Measurements from ENCODE around the gene CCR5.

The CCR5 gene

DNA sequence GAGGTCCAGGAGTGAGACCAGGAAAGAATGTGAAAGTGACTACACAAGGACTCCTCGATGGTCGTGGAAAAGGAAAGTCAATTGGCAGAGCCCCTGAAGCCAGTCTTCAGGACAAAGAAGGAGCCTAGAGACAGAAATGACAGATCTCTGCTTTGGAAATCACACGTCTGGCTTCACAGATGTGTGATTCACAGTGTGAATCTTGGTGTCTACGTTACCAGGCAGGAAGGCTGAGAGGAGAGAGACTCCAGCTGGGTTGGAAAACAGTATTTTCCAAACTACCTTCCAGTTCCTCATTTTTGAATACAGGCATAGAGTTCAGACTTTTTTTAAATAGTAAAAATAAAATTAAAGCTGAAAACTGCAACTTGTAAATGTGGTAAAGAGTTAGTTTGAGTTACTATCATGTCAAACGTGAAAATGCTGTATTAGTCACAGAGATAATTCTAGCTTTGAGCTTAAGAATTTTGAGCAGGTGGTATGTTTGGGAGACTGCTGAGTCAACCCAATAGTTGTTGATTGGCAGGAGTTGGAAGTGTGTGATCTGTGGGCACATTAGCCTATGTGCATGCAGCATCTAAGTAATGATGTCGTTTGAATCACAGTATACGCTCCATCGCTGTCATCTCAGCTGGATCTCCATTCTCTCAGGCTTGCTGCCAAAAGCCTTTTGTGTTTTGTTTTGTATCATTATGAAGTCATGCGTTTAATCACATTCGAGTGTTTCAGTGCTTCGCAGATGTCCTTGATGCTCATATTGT is 10.8 kb upstream of the CCR5 start:
- peak; percentile 55 for DNase-seq

GRCh38 chr3:46360907-46361306 is 9.8 kb upstream of the CCR5 start:
- no peak for DNase-seq

GRCh38 chr3:46361408-46362283 is 9.1 kb upstream of the CCR5 start:
- DNase-seq: peak; percentile 87

GRCh38 chr3:46365041-46365440 is 5.7 kb upstream of the CCR5 start:
- no peak for DNase-seq

DNA sequence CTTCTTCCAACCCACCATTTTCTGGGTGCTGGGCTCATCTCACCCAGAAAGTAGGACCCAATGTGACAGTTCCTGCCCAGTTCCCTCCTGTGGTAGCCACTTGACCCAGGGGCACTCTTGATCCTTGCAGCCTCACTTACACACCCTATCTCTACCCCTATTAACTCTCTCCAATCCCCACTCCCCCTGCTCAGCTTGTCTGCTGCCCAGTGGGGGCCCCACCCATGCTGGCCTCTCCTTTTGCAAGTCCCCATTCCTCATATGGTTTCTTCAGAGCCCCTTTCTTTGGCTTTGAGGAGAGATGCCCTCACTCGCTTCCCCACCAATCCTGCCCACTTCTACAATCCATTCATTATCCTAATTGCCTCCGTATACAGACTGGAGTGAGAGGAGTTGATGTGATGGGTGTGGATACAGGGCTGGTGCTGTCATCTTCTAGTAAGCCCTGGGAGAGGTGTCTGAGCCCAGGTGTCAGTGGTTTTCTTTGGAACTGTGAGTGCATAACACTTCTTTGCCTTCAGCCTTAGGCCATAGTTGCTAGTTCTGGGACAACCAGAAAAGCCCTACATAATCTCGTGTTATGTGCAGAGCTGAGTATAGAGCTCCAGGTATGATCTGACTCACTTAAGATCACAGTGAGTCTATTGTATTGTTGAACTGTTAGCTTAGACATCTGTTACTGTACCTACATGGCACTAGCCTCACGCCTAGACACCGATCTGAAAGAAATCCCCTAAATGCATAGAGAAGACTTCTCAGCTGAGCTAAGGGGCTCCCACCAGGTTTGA is 4.8 kb upstream of the CCR5 start:
- DNase-seq: no peak

DNA sequence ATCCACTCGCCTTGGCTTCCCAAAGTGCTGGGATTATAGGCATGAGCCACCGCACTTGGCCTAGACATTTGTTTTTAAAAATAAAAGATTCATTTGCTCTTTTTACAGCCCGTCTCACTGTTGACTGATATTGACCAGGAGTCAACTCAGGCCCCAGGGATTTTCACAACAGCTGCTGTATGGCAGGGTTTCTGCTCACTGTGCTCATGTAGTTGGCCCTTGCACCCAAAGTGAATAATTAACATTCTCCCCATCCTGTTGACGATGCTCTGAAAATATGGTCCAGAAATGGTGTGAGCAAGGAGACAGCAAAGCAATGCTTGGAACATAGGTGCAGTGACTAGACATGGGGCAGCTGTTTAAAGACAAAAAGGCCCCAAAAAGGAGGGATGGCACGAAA is 2.9 kb upstream of the CCR5 start:
- no peak for DNase-seq

GRCh38 chr3:46368569-46368968 is 2.2 kb upstream of the CCR5 start:
- DNase-seq: peak; percentile 96

DNA sequence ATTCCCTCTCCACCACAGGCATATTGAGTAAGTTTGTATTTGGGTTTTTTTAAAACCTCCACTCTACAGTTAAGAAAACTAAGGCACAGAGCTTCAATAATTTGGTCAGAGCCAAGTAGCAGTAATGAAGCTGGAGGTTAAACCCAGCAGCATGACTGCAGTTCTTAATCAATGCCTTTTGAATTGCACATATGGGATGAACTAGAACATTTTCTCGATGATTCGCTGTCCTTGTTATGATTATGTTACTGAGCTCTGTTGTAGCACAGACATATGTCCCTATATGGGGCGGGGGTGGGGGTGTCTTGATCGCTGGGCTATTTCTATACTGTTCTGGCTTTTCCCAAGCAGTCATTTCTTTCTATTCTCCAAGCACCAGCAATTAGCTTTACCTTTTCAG is 1.6 kb upstream of the CCR5 start:
- DNase-seq: peak; percentile 54

DNA sequence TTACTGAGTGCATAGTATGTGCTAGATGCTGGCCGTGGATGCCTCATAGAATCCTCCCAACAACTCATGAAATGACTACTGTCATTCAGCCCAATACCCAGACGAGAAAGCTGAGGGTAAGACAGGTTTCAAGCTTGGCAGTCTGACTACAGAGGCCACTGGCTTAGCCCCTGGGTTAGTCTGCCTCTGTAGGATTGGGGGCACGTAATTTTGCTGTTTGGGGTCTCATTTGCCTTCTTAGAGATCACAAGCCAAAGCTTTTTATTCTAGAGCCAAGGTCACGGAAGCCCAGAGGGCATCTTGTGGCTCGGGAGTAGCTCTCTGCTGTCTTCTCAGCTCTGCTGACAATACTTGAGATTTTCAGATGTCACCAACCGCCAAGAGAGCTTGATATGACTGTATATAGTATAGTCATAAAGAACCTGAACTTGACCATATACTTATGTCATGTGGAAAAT is 1.0 kb upstream of the CCR5 start:
- peak; percentile 55 for DNase-seq

GRCh38 chr3:46371519-46372340 is 984 bp downstream of the CCR5 start:
- peak; percentile 37 for DNase-seq

GRCh38 chr3:46372492-46373359 is 2.0 kb downstream of the CCR5 start:
- peak; percentile 68 for DNase-seq

- DNase-seq: no peak
These were observed 4.0 kb downstream of the CCR5 start for GRCh38 chr3:46374755-46375154.

DNA sequence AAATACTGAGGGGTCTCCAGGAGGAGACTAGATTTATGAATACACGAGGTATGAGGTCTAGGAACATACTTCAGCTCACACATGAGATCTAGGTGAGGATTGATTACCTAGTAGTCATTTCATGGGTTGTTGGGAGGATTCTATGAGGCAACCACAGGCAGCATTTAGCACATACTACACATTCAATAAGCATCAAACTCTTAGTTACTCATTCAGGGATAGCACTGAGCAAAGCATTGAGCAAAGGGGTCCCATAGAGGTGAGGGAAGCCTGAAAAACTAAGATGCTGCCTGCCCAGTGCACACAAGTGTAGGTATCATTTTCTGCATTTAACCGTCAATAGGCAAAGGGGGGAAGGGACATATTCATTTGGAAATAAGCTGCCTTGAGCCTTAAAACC is 4.5 kb downstream of the CCR5 start:
- no peak for DNase-seq

- DNase-seq: no peak
These were observed 5.1 kb downstream of the CCR5 start for GRCh38 chr3:46375814-46376213.

- DNase-seq: peak; percentile 68
These were observed 7.7 kb downstream of the CCR5 start for GRCh38 chr3:46378426-46378942.

GRCh38 chr3:46380471-46381221 is 9.9 kb downstream of the CCR5 start:
- DNase-seq: peak; percentile 92

- no peak for DNase-seq
These were observed 10.9 kb downstream of the CCR5 start for GRCh38 chr3:46381625-46382024.

DNA sequence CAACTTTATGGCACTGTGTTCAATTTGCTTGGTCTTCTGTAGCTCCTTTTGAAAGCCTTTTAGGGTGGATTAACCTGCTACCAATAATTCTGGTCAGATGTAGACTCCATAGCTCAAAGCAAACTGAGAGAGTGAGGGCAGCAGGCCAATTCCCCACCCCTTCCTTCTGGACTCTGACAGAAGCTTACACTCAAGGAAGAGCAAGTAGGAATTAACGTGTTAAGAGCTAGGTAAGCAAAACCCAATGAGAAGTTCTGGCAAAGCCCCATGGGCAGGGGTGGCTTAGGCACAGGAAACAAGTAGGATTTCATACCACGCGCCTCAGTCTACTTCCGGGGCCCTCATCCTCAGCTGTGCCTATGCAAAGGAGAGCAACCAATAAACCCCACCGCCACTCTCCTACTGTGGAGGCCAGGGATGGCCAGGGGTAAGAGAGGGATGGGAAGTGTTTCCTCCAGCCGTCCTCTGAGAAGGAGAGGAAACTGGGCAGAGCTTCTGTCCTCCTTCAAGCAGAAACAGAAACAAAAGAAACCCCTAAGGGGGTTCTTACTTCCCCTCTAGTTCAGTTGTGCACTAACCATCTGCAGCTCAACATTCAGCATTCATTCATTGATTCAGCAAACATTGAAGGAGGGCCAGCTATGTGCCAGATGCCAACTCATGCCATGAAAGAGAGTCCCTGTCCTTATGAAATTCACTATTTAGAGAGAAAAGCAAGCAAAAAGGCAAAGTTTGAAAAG is 12.6 kb downstream of the CCR5 start:
- DNase-seq: peak; percentile 47

- no peak for DNase-seq
These were observed 13.2 kb downstream of the CCR5 start for GRCh38 chr3:46383951-46384330.

- peak; percentile 90 for DNase-seq
These were observed 15.5 kb downstream of the CCR5 start for GRCh38 chr3:46386205-46386604.
